HepG2 (cell line): ENCODE data around the gene PLB1. TPM values are rescaled to one million over a fixed set of nuclear protein-coding genes. Genes with fewer than 3 reads are reported as not detected.
A peak's percentile ranks its signal among the peaks of the same experiment; 100 is the strongest.

Experiments
- ATAC-seq: fragments of 200-7000 bp; cut with Tn5 transposase; 3 replicates; pipeline ENCODE4 v1.9.1; 2020; ENCODE audit warnings: mild to moderate bottlenecking, moderate library complexity
- BruUV-seq: library from RNA; stranded (reverse); fragments of 400-500 nt; replicated peaks from 2 replicates; lab custom pipeline; 2021; lab: Mats Ljungman, UMichigan
- CTCF ChIA-PET: fragments of 300-600 bp; formaldehyde crosslinking; extraction: SDS; loops from one replicate; lab custom pipeline; 2021; ENCODE audit warnings: low total read pairs, inconsistent platforms, low intra/inter-chr PET ratio; lab: Yijun Ruan, JAX
- POLR2A ChIA-PET: fragments of 350-600 bp; sonication (Branson Sonifier 250); formaldehyde crosslinking; loops from one replicate; lab custom pipeline; 2020; ENCODE audit warnings: antibody characterized with exemption, inconsistent platforms; lab: Yijun Ruan, JAX
- DNase-seq: peaks from one replicate; pipeline ENCODE4 v3.0.0-alpha.2; 2015; ENCODE audit warnings: low spot score
- FAIRE-seq: peaks from 3 replicates; lab custom pipeline; 2011; peaks lifted over from hg19 to GRCh38; lab: Jason Lieb, UNC
- H2AFZ ChIP-seq: one replicate; pipeline ENCODE4 v1.6.1; 2011; ENCODE audit warnings: low read length, inconsistent platforms
- H3K27ac ChIP-seq: fragments of 300-600 bp; 3 replicates; pipeline ENCODE4 v1.8.0; 2011; ENCODE audit warnings: mixed run types, mild to moderate bottlenecking, mixed read lengths, low read length, inconsistent platforms; ENCODE audit not compliant: insufficient read depth; ENCODE audit errors: extremely low read length
- H3K27me3 ChIP-seq, 2 experiments: fragments of 200-600 bp in 1 of 2; 2 replicates in 1 of 2; 3 replicates in 1 of 2; pipeline versions ENCODE4 v1.6.0 to v1.8.0; 2011; ENCODE audit warnings: low read length in 2 of 2, mild to moderate bottlenecking in 2 of 2, moderate library complexity in 2 of 2, inconsistent platforms in 1 of 2; ENCODE audit not compliant: insufficient read depth in 2 of 2, control insufficient read depth in 1 of 2
- H3K36me3 ChIP-seq, 2 experiments: fragments of 200-600 bp in 1 of 2; replicated peaks in 1 of 2; 2 replicates in 1 of 2; 3 replicates in 1 of 2; pipeline versions ENCODE4 v1.5.1 to v1.8.0; 2011; ENCODE audit warnings: low read length in 2 of 2, inconsistent platforms in 1 of 2; ENCODE audit not compliant: insufficient read depth in 2 of 2, control insufficient read depth in 1 of 2
- H3K4me1 ChIP-seq: 2 replicates; pipeline ENCODE4 v1.5.1; 2012; ENCODE audit warnings: low read length, inconsistent platforms; ENCODE audit not compliant: insufficient read depth
- H3K4me2 ChIP-seq: 2 replicates; pipeline ENCODE4 v1.6.0; 2011; ENCODE audit warnings: low read depth, low read length, inconsistent platforms
- H3K4me3 ChIP-seq, 3 experiments: fragments of 200-600 bp in 1 of 3; sonication (generic), shearing (Covaris generic) in 1 of 3; replicated peaks in 1 of 3; 2 replicates each; pipeline ENCODE4 v1.5.1; 2011 to 2016; ENCODE audit warnings: low read length in 3 of 3, inconsistent platforms in 2 of 3, low read depth in 2 of 3, mild to moderate bottlenecking in 2 of 3, control low read depth in 1 of 3, mixed read lengths in 1 of 3; ENCODE audit not compliant: insufficient read depth in 1 of 3
- H3K79me2 ChIP-seq: one replicate; pipeline ENCODE4 v1.6.1; 2011; ENCODE audit warnings: low read length, inconsistent platforms; ENCODE audit not compliant: insufficient read depth
- H3K9ac ChIP-seq: 2 replicates; pipeline ENCODE4 v1.6.0; 2011; ENCODE audit warnings: mild to moderate bottlenecking, low read depth, low read length, inconsistent platforms; ENCODE audit not compliant: insufficient read depth
- H3K9me3 ChIP-seq: 2 replicates; pipeline ENCODE4 v1.5.1; 2012; ENCODE audit warnings: mild to moderate bottlenecking, low read length
- H4K20me1 ChIP-seq: 2 replicates; pipeline ENCODE4 v1.6.0; 2011; ENCODE audit warnings: inconsistent platforms, mild to moderate bottlenecking, low read length, moderate library complexity; ENCODE audit not compliant: insufficient read depth
- NFE2L2 ChIP-seq: fragments of 150-350 bp; IDR thresholded peaks from 2 replicates; pipeline ENCODE4 v1.6.1; 2014; ENCODE audit warnings: low read length
- TEAD2 ChIP-seq: sonication (generic); formaldehyde crosslinking; IDR thresholded peaks from 2 replicates; pipeline ENCODE4 v1.9.0; 2021; ENCODE audit warnings: missing genetic modification reagents
- ZNF761 ChIP-seq: sonication (generic); formaldehyde crosslinking; conservative IDR thresholded peaks from 2 replicates; pipeline ENCODE4 v1.4.0; 2020; ENCODE audit warnings: mild to moderate bottlenecking, missing genetic modification reagents
- WGBS: methylation state at CpG from one replicate; pipeline ENCODE4 v1.1.6; 2017; ENCODE audit warnings: low lambda C conversion rate; 5-methylcytosine and 5-hydroxymethylcytosine counted together
- in situ Hi-C: cut with HindIII; loops from 2 replicates; pipeline ENCODE4 v1.10.0; 2017; ENCODE audit warnings: low pct_unique_long_range_greater_than_20kb; ENCODE audit not compliant: extremely low pct_ligation_motif_present
- intact Hi-C: fragments of 100-400 bp; cut with micrococcal nuclease; formaldehyde crosslinking; loops from one replicate; pipeline ENCODE4 v1.10.0; 2022; ENCODE audit not compliant: unreplicated experiment
- polyA plus RNA-seq, 8 experiments: library from polyadenylated mRNA; depleted of rRNA in 3 of 8; stranded (reverse) in 7 of 8; unstranded in 1 of 8; fragments of >200 nt; fragmentation: Illumina TruSeq in 4 of 8; extraction: Trizol in 4 of 8; gene quantifications; 2 replicates each; pipeline versions ENCODE4 v1.2.1 to v1.2.3, GENCODE V29; 2011 to 2016; ENCODE audit warnings: low read depth in 4 of 8, missing spikeins in 1 of 8, mixed read lengths in 1 of 8; ENCODE audit not compliant: insufficient read depth in 1 of 8
- total RNA-seq, 5 experiments: library from RNA; depleted of rRNA; stranded (reverse); fragments of >200 nt; fragmentation: Illumina TruSeq; extraction: Trizol; gene quantifications; 2 replicates each; pipeline ENCODE4 v1.2.3, GENCODE V29; 2016; ENCODE audit warnings: low read depth in 1 of 5
- TF ChIP-seq, protein P1 (sequence below): sonication (generic); formaldehyde crosslinking; IDR thresholded peaks from 2 replicates; pipeline ENCODE4 v1.4.0; 2020; ENCODE audit warnings: missing genetic modification reagents

Gene PLB1
- total and polyA plus RNA-seq, 2 of the 13 experiments (the other 11 are each of a cell fraction or from before 2014, with no cell fraction given), result 0.20 to 1.8 TPM

- Histone ChIP-seq H3K9me3 (no peaks in the 10 kb centered on the region), H3K4me3 (no peak overlapping the region), H3K4me1 (peaks cover 24% of the 10 kb centered on the region), H3K4me2 (no peak overlapping the region), H3K9ac (no peak overlapping the region), H3K36me3 (no peaks in the 10 kb centered on the region), H2AFZ (no peak overlapping the region), H3K27me3 (peaks cover 0 to 34% of the 10 kb centered on the region in 2 experiments; a peak in 3 of 5 replicates), H4K20me1 (no peaks in the 10 kb centered on the region), H3K27ac (no peak overlapping the region), H3K79me2 (no peaks in the 10 kb centered on the region)
- FAIRE-seq (no peak), ATAC-seq (peak; percentile 23; the same call in 1 of the 3 replicates), DNase-seq (no peak)
- ChIA-PET POLR2A (no interaction called here), CTCF (no interaction called here)
- WGBS, result 19% methylated on average over 3 of the region's 3 CpGs
- no TSS peak for BruUV-seq
- in situ Hi-C loops, result no loop called here
- TF ChIP-seq NFE2L2 (no peak), ZNF761 (CRISPR knock-in tag) (no peak), TEAD2 (CRISPR knock-in tag) (no peak)
- TF ChIP-seq, protein P1, sequence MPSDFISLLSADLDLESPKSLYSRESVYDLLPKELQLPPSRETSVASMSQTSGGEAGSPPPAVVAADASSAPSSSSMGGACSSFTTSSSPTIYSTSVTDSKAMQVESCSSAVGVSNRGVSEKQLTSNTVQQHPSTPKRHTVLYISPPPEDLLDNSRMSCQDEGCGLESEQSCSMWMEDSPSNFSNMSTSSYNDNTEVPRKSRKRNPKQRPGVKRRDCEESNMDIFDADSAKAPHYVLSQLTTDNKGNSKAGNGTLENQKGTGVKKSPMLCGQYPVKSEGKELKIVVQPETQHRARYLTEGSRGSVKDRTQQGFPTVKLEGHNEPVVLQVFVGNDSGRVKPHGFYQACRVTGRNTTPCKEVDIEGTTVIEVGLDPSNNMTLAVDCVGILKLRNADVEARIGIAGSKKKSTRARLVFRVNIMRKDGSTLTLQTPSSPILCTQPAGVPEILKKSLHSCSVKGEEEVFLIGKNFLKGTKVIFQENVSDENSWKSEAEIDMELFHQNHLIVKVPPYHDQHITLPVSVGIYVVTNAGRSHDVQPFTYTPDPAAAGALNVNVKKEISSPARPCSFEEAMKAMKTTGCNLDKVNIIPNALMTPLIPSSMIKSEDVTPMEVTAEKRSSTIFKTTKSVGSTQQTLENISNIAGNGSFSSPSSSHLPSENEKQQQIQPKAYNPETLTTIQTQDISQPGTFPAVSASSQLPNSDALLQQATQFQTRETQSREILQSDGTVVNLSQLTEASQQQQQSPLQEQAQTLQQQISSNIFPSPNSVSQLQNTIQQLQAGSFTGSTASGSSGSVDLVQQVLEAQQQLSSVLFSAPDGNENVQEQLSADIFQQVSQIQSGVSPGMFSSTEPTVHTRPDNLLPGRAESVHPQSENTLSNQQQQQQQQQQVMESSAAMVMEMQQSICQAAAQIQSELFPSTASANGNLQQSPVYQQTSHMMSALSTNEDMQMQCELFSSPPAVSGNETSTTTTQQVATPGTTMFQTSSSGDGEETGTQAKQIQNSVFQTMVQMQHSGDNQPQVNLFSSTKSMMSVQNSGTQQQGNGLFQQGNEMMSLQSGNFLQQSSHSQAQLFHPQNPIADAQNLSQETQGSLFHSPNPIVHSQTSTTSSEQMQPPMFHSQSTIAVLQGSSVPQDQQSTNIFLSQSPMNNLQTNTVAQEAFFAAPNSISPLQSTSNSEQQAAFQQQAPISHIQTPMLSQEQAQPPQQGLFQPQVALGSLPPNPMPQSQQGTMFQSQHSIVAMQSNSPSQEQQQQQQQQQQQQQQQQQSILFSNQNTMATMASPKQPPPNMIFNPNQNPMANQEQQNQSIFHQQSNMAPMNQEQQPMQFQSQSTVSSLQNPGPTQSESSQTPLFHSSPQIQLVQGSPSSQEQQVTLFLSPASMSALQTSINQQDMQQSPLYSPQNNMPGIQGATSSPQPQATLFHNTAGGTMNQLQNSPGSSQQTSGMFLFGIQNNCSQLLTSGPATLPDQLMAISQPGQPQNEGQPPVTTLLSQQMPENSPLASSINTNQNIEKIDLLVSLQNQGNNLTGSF (CRISPR knock-in tag), result no peak
- intact Hi-C loops, result no loop called here
These were observed 134.5 kb downstream of the PLB1 start for GRCh38 chr2:28630341-28630740.
